Activated naive CD8-positive, alpha-beta T cell treated with anti-CD3 and anti-CD28 coated beads for 36 hours (primary cell): ENCODE results near the gene SGSM1. TPM values are rescaled to one million over a fixed set of nuclear protein-coding genes. Genes with fewer than 3 reads are reported as not detected.
A peak's percentile ranks its signal among the peaks of the same experiment; 100 is the strongest.

Source experiments
- DNase-seq: peaks from one replicate; pipeline ENCODE4 v3.0.0; 2021
- H3K27ac Mint-ChIP-seq: one replicate; pipeline ENCODE4 v1.8.0; 2022; ENCODE audit warnings: mild to moderate bottlenecking, moderate library complexity, mixed read lengths
- H3K27me3 Mint-ChIP-seq: one replicate; pipeline ENCODE4 v1.8.0; 2022; ENCODE audit warnings: mild to moderate bottlenecking, mixed read lengths
- H3K36me3 Mint-ChIP-seq: one replicate; pipeline ENCODE4 v1.8.0; 2021; ENCODE audit warnings: mild to moderate bottlenecking, mixed read lengths
- H3K4me1 Mint-ChIP-seq: one replicate; pipeline ENCODE4 v1.8.0; 2021; ENCODE audit warnings: mixed read lengths
- H3K4me3 Mint-ChIP-seq: one replicate; pipeline ENCODE4 v1.8.0; 2022; ENCODE audit warnings: mild to moderate bottlenecking, moderate library complexity, mixed read lengths
- H3K9me3 Mint-ChIP-seq: one replicate; pipeline ENCODE4 v1.8.0; 2022; ENCODE audit warnings: mixed read lengths
- total RNA-seq, 2 experiments: library from RNA; stranded (reverse); gene quantifications; one replicate each; pipeline ENCODE4 v1.2.3, GENCODE V29; 2021

Gene SGSM1, protein sequence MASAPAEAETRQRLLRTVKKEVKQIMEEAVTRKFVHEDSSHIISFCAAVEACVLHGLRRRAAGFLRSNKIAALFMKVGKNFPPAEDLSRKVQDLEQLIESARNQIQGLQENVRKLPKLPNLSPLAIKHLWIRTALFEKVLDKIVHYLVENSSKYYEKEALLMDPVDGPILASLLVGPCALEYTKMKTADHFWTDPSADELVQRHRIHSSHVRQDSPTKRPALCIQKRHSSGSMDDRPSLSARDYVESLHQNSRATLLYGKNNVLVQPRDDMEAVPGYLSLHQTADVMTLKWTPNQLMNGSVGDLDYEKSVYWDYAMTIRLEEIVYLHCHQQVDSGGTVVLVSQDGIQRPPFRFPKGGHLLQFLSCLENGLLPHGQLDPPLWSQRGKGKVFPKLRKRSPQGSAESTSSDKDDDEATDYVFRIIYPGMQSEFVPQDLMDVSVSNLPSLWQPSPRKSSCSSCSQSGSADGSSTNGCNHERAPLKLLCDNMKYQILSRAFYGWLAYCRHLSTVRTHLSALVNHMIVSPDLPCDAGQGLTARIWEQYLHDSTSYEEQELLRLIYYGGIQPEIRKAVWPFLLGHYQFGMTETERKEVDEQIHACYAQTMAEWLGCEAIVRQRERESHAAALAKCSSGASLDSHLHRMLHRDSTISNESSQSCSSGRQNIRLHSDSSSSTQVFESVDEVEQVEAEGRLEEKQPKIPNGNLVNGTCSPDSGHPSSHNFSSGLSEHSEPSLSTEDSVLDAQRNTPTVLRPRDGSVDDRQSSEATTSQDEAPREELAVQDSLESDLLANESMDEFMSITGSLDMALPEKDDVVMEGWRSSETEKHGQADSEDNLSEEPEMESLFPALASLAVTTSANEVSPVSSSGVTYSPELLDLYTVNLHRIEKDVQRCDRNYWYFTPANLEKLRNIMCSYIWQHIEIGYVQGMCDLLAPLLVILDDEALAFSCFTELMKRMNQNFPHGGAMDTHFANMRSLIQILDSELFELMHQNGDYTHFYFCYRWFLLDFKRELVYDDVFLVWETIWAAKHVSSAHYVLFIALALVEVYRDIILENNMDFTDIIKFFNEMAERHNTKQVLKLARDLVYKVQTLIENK
- total RNA-seq, result under 1 TPM in 1 of 2 experiments, not detected in 1; 0.04 TPM

DNA sequence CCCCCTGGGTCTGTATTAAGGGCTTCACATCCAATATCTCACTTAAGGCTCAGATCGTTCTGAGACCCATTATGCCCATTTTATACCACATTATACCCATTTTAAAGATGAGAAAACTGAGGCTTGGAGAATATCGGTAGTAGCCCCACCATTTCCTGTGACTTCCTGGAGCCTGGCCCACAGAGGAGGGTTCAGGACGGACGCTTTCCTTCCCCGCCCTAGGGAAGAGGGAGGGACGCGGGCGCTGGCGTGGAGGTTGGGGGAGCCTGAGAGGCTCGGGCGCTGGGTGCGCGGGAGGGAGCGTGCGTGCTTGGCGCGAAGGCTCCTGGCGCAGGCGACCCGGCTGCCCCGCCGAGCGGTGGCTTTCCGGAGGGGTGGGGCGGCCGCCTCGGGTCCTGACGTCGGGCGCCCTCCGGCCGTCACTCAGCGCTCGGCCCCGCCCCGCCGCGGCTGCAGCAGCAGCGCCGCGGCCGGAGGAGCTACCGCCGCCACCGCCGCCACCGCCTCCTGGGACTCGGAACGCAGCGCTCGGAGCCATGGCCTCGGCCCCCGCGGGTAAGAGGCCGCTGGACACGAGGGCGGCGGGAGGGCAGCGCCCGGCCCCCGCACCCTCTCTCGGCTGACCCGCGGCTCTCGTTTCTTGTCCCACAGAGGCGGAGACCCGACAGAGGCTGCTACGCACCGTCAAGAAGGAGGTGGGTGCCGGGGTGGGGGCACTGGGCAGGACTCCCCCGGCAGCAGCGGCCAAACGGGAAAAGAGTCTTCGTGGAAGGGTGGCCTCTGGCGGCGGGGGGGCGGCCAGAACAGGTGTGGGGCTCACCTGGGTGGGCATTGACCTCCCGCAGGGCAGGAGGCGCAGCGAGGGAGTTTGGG lies at the start of gene SGSM1:
SGSM1 (plus strand) TSS at position 422 of the 873 bp plus-strand sequence; CDS start at position 537, 115 bp downstream.
- Mint-ChIP-seq H3K4me1 (no peaks in the 10 kb centered on the region), H3K36me3 (no peaks in the 10 kb centered on the region), H3K27ac (no peak within 1 kb of the TSS), H3K27me3 (peaks cover 13% of the 10 kb centered on the region), H3K4me3 (peak within 1 kb of the TSS; percentile 50), H3K9me3 (no peaks in the 10 kb centered on the region)
- peak; percentile 85 for DNase-seq

DNA sequence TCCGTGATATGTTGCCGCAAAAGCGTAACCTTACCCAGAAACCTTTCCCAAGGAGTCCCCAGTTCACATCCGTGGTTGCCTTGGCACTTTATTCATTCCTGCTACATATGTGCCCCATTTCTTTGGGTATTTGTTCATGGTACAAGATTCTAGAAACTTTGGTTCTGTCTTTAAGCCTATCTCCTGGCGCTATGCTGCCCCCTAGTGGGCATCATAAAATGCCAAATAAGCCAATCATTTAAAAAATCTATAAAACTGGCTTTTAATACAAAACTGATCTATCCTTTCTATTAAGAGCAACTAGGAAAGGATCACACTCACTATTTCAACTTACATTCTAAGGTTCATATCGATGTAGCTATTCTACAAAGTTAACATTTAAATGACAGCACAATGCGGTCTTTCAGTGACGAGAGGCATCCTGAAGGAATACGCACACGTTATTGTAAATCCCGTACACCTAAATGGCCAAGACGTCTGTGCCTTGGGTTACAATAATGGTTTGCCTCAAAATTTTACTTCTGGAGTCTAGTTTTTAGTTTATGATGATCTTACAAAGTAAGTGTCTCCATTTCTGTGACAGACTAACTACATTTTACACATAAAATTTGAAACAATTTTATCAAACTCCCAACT lies 47.7 kb upstream of the SGSM1 start:
- Mint-ChIP-seq H3K9me3 (no peaks in the 10 kb centered on the region), H3K4me3 (no peak overlapping the region), H3K27me3 (peaks cover under 1% of the 10 kb centered on the region), H3K36me3 (no peaks in the 10 kb centered on the region), H3K27ac (no peak overlapping the region), H3K4me1 (no peaks in the 10 kb centered on the region)
- DNase-seq, result peak; percentile 31

DNA sequence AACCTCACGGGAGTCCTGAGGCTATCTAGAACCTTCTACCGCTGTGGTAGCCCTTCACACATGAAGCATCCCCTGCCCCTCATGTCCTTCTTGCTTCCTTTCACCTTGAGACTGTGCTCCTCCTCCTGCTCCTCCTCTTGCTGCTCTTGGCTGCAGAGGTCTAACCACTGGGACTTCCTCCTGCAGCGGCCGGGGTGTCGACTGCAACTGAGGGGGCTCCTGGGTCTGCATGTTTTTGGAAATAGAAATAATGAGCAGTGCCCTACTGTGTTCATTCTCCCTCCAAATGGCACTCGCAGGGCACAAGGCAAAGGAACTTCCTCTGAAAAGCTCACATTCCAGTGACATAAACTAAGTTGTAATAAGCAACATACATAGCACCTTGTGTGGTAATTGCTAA lies 46.2 kb upstream of the SGSM1 start:
- no peaks in the 10 kb centered on the region for H3K9me3 Mint-ChIP-seq
- no peaks in the 10 kb centered on the region for H3K36me3 Mint-ChIP-seq
- no peaks in the 10 kb centered on the region for H3K4me1 Mint-ChIP-seq
- DNase-seq, result no peak
- no peak overlapping the region for H3K27ac Mint-ChIP-seq
- peaks cover 13% of the 10 kb centered on the region for H3K27me3 Mint-ChIP-seq
- H3K4me3 Mint-ChIP-seq, result no peak overlapping the region

DNA sequence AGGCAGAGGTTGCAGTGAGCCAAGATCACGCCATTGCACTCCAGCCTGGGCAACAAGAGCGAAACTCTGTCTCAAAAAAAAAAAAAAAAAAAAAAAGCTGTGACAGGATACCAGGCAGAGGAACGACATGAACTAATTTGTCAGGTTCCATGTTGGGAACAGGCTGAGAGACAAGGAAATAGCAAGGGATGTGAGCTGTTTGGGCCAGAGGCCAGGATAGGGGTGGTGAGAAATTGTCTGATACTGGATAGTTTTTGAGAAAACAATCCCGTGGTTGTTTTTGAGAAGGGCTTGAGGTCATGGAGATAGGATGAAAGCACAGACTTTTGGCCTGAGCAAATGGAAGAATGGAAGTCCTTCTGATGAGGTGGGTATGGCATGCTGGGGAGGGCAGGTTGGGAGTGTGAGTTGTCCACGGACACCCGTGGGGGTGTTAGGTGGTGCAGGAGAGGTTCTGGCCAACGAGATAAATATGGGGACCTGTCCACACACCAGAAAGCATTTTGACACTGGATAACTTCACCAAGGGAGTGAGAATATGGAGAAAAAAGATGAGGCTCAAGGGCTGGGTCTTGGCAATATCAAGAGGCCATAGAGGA lies 45.2 kb upstream of the SGSM1 start:
- Mint-ChIP-seq H3K27me3 (peaks cover 13% of the 10 kb centered on the region), H3K36me3 (no peaks in the 10 kb centered on the region), H3K27ac (no peak overlapping the region), H3K4me1 (no peaks in the 10 kb centered on the region), H3K9me3 (no peaks in the 10 kb centered on the region), H3K4me3 (no peak overlapping the region)
- no peak for DNase-seq

DNA sequence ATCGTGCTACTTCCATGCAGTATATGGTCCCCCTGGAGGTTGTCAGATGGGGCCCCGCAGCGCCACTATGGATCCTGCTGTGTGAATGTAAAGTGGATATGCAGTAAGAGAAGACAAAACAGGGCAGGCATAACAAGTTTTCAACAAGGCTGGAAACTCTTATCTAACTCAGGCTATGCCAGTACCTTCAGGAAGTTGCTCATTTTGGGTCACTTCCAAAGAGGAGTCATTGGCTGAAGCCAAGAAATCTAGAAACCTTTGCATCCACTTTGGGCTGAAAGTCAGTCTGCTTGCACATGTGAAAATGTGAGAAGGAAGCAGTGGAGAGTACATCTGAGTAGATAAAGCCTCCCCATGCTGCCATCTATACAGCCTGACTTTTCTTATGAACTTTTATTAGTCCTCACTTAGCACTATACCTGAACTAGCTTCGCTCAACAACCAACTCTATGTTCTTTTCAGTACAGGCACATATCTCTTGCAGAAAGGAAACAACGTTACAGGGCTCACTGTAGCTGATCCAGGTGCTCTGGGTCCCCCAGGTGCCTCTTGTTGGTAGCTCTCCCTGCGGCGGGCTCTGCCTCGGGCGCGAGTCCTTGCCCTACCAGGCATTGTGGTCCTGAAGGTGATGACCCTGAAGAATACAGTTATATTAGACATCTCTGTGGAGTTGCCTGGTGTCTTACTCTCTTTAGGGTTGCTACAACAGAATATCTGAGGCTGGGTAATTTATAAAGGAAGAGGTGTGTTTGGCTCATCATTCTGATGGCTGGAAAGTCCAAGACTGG lies 43.9 kb upstream of the SGSM1 start:
- no peak for DNase-seq
- peaks cover 13% of the 10 kb centered on the region for H3K27me3 Mint-ChIP-seq

DNA sequence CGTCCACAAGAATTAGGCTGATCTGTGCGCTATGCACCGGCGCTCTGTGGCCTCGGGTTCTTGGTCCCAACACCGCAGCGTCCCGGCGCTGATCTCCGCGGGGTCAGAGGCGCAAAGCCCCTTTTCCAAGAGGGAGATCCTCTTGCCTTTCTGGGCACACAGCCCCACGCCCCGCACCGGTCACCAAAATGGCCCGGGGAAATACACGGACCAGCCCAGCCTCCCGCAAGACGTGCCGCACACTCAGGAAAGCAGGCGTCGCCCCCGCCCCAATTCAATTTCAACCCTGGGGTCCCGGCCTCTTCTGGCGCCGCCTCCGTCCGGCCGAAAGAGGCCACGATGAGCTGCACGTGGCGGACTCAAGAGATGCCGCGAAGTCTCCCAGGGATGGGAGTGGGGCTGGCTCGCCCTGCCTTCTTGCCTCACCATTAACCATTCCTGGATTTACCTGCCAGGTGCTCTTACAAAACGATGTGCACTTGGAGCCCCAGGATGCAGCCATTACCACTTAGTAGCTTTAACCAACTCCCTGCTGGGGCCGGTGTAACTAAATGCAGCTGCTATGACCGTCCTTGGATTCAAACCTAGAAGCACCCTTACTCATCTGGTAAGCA lies 42.0 kb upstream of the SGSM1 start:
- H3K9me3 Mint-ChIP-seq, result no peaks in the 10 kb centered on the region
- H3K4me1 Mint-ChIP-seq, result no peaks in the 10 kb centered on the region
- H3K27me3 Mint-ChIP-seq, result peaks cover 13% of the 10 kb centered on the region
- H3K36me3 Mint-ChIP-seq, result no peaks in the 10 kb centered on the region
- DNase-seq, result no peak
- no peak overlapping the region for H3K27ac Mint-ChIP-seq
- no peak overlapping the region for H3K4me3 Mint-ChIP-seq

More for the DNA sequence above, 43.9 kb upstream of the SGSM1 start:
- no peaks in the 10 kb centered on the region for H3K4me1 Mint-ChIP-seq
- no peak overlapping the region for H3K27ac Mint-ChIP-seq
- H3K9me3 Mint-ChIP-seq, result no peaks in the 10 kb centered on the region
- no peaks in the 10 kb centered on the region for H3K36me3 Mint-ChIP-seq
- H3K4me3 Mint-ChIP-seq, result no peak overlapping the region

DNA sequence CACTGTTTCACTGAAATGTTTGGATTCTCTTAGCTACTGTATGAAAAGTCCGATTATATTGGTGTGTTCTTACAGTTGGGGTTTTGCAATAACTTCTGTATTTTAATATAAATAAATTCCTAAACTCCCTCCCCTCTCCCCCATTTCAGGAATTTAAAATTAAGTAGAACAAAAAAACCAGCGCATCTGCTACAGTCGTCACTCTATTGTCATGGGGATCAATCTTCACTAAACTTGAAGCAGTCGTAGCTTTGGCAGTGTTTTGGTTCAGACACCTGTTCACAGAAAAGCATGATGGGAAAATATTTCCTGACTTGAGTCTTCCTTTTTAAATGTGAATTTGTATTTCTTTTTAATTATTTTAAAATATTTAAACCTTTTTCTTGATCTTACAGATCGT lies 40.8 kb upstream of the SGSM1 start:
- DNase-seq, result no peak
- peaks cover 13% of the 10 kb centered on the region for H3K27me3 Mint-ChIP-seq
- H3K4me1 Mint-ChIP-seq, result no peaks in the 10 kb centered on the region
- H3K9me3 Mint-ChIP-seq, result no peaks in the 10 kb centered on the region
- H3K27ac Mint-ChIP-seq, result no peak overlapping the region
- H3K4me3 Mint-ChIP-seq, result no peak overlapping the region
- no peaks in the 10 kb centered on the region for H3K36me3 Mint-ChIP-seq

DNA sequence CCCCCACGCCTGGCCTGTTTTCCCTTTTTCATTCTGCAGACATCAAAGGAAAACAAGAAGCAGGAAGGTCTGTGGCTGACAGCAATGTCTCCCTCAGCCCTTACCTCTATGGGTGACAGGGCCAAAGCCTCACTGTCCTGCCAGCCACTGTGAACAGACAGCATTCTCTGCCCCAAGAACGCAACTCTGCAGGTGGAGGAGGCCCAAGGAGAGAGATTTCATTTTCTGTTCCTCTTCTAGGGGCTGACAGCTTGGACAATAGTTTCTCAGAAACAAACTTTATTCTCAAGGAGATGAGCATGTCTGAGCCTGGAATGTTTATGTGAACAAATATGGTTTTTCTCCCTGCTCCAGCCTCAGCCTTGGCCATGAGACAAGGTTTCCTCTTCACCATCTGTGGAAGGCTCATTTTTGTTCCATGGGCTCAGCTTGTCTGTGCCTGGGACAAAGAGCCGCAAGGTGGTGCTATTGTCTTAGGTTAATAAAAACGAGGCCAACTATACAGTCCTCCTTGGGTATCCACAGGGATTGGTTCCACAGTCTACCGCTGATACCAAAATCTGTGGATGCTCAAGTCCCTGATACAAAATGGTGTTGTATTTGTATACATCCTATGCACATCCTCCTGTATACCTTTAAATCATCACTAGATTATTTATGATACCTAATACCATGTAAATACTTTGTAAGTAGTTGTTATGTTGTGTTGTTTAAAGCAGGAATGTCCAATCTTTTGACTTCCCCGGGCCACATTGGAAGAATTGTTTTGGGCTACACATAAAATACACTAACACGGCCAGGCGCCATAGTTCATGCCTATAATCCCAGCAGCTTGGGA lies 37.3 kb upstream of the SGSM1 start:
- H3K4me3 Mint-ChIP-seq, result no peak overlapping the region
- no peaks in the 10 kb centered on the region for H3K9me3 Mint-ChIP-seq
- peaks cover 8% of the 10 kb centered on the region for H3K27me3 Mint-ChIP-seq
- peak; percentile 13 for DNase-seq
- no peaks in the 10 kb centered on the region for H3K36me3 Mint-ChIP-seq
- H3K4me1 Mint-ChIP-seq, result peaks cover 3% of the 10 kb centered on the region
- no peak overlapping the region for H3K27ac Mint-ChIP-seq

DNA sequence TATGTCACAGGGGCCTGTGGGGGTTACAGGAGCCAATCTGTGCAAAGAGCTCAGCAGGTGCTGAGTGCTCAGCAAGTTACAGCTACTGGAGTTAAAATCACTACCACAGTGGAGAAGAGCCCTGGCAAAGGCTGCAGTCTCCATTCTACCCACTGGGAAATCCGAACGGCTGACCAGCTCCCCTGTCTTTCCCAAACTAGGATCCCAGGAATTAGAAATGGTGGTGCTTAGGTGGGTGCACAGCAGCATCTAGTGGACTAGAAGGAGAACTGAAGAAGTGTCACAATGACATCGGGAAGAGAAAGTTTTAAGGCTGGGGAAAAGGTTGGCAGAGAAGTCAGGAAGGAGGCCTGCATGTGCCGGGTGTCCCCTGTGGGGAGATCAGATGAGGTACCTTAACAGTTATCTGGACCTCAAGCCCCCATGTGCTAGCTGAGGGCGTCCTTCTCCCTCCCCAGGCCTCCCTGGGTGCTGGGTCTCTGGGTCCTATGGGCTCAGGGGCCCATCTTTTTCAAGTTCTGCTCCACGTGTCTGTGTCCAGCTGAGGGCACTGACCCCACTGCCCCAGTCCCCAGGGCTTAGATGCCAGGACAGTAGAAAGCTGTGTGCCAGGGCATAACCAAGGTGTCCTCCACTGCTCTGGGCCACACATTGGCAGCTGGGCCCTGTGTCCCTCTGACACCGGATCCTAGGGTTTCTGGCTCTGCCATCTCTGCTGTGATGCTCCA lies 33.4 kb upstream of the SGSM1 start:
- H3K27me3 Mint-ChIP-seq, result peaks cover 8% of the 10 kb centered on the region
- H3K27ac Mint-ChIP-seq, result no peak overlapping the region
- H3K36me3 Mint-ChIP-seq, result no peaks in the 10 kb centered on the region
- H3K9me3 Mint-ChIP-seq, result no peaks in the 10 kb centered on the region
- no peak for DNase-seq
- no peak overlapping the region for H3K4me3 Mint-ChIP-seq
- peaks cover 3% of the 10 kb centered on the region for H3K4me1 Mint-ChIP-seq

DNA sequence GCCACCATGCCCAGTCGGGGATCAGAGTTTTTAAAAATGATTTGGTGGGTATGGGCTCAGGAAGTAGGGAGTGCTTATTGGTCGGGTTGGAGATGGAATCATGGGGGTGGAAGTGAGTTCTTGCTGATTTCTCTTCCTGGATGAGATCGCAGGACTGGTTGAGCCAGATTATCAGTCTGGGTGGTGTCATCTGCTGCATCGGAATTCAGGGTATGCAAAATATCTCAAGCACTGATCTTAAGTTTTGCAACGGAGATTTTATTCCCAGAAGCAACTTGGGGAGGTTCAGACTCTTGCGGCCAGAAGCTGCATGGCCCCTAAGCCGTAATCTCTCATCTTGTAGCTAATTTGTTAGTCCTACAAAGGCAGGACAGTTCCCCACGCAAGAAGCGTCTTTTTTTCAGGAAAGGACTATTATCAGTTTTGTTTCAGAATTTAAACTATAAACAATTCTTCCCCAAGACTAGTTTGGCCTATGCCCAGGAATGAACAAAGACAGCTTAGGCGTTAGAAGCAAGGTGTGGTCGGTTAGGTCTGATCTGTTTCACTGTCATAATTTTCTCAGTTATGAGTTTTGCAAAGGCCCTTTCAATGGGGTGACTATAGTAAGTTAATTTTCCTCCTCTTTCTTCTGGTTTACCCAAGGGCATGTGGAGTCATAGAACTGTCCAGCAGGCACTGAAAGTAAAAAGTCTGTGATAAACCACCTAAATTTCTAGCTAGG lies 30.1 kb upstream of the SGSM1 start:
- Mint-ChIP-seq H3K36me3 (no peaks in the 10 kb centered on the region), H3K4me3 (no peak overlapping the region)

DNA sequence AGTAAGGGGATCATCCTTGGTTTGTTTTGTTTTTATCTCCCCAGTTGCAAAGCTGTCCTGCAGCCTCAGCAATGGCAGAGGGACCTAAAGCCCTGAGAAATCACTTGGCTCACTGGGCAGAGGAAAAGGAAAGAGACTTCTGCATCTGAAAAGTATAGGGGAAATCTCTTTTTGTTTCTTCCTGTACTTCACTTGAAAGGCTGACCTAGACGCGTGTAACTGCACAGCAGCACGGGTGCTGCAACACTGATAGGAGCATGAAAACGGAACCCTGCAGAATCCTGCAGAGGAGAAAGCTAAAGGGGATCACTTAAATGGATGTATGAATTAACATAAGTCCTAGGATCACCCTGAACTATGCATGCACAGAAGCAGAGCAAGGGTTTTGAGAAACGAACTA lies 29.5 kb upstream of the SGSM1 start:
- Mint-ChIP-seq H3K36me3 (no peaks in the 10 kb centered on the region), H3K4me3 (no peak overlapping the region), H3K4me1 (peaks cover 3% of the 10 kb centered on the region), H3K9me3 (no peaks in the 10 kb centered on the region), H3K27me3 (peaks cover 12% of the 10 kb centered on the region), H3K27ac (no peak overlapping the region)
- no peak for DNase-seq

More for the DNA sequence above, 30.1 kb upstream of the SGSM1 start:
- Mint-ChIP-seq H3K27me3 (peaks cover 12% of the 10 kb centered on the region), H3K4me1 (peaks cover 3% of the 10 kb centered on the region), H3K27ac (no peak overlapping the region), H3K9me3 (no peaks in the 10 kb centered on the region)
- no peak for DNase-seq
